ENCODE data around the gene TWNK. TPM values are rescaled to one million over a fixed set of nuclear protein-coding genes. Genes with fewer than 3 reads are reported as not detected.
A peak's percentile ranks its signal among the peaks of the same experiment; 100 is the strongest.

Gene TWNK
- total and polyA plus RNA-seq, 9 of the 15 experiments (the other 6 are each of a cell fraction or from before 2014, with no cell fraction given) = 11.6 to 34.7 (median 17.4) TPM

DNA sequence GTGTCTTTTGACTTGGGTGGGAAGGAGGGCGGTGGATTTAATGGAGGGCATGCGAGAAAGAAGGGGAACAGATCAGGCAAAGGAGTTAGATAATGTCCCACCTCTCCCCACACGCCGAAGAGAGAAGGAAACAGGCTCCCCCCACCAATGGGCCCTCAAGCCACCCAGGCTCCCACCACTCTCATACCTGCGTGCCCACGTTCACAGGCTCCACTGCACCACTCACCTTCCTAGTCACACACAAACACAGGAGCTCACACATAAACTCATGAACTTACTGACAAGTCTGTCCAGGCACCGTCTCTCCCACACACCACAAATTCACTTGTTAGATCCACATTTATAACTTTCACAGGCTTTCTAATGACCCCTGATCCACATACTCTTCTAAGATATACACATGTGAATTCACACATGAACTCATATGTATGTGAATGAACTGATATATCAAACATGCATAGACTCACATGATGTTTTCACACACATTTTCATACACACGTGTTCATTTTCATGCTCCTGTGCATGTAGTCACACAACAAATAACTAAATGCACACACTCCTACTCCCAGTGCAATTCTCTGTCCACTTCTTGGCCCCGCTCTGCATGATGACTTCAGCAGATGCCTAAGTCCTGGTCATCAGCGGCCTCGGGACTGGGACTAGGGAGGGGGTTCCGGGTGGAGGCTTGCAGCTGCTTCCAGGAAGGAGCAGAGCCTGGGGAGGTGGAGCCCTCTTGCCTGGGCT lies 13.7 kb downstream of the TWNK start (continued):
- TF ChIP-seq, protein P1, sequence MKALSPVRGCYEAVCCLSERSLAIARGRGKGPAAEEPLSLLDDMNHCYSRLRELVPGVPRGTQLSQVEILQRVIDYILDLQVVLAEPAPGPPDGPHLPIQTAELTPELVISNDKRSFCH (CRISPR knock-in tag; IDR thresholded peaks at IDR 0.05) = no peak
- TF ChIP-seq, protein P1 (tag; IDR thresholded peaks at IDR 0.05) = no peak

DNA sequence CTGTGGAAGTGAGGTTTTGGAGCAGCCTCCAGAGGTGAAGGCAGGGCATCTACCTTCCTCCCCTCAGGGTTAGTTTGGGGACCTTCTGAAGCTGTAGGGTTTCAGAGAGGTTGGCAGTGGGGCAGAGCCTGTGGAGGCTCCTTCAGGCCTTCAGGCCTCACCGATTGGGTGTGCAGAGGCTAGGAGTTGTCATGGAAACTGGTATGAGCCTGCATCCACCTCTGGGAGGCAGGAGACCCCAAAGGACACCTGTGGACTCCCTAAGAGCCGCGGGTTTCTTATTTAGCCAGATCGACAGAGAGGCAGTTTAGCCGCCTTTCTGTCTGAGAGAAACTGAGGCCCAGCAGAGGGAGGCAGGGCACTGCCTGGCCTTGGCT lies 14.3 kb downstream of the TWNK start:
- Histone ChIP-seq H2AFZ (ENCODE audit: low read depth, low read length) (no peak overlapping the region), H3K36me3 (ENCODE audit: control insufficient read depth, insufficient read depth, low read length) (peaks cover 41% of the 10 kb centered on the region; the same call in 2 of the 3 replicates), H3K9ac (ENCODE audit: insufficient read depth in 1 of 2, low read depth in 2 of 2, low read length in 2 of 2) (peak overlapping the region; percentile 84 to 90), H3K4me2 (ENCODE audit: insufficient read depth, low read length) (peak overlapping the region; percentile 100), H4K20me1 (replicated peaks; ENCODE audit: control insufficient read depth, insufficient read depth, low read length) (no peaks in the 10 kb centered on the region), H3K9me1 (ENCODE audit: control insufficient read depth, insufficient read depth, low read length) (no peaks in the 10 kb centered on the region), H3K27me3 (ENCODE audit: control insufficient read depth in 2 of 2, insufficient read depth in 2 of 2, low read length in 2 of 2) (no peaks in the 10 kb centered on the region), H3K4me3 (no peak overlapping the region), H3K79me2 (ENCODE audit: control insufficient read depth, insufficient read depth, low read length) (peaks cover 62% of the 10 kb centered on the region), H3K9me3 (replicated peaks; ENCODE audit: control insufficient read depth, insufficient read depth, low read depth, low read length) (no peaks in the 10 kb centered on the region), H3K27ac (ENCODE audit: extremely low read depth, low read depth, low read length) (peak overlapping the region; percentile 88; the same call in 2 of the 3 replicates), H3K4me1 (replicated peaks in 1 of 2; ENCODE audit: control insufficient read depth in 2 of 2, insufficient read depth in 2 of 2, low read length in 2 of 2) (peaks cover 15 to 69% of the 10 kb centered on the region in 2 experiments; a peak in 4 of 5 replicates)
- BruUV-seq (replicated peaks) = no TSS peak
- ChIA-PET POLR2A (interaction anchor here (1.0 kb wide), 1 partner anchor 10 kb away, joined by 3 read pairs; no protein-coding TSS in a partner anchor), CTCF (ENCODE audit: low intra/inter-chr PET ratio) (no interaction called here)
- TF ChIP-seq ZNF140 (CRISPR knock-in tag; IDR thresholded peaks at IDR 0.05) = no peak
- peak; percentile 74; the same call in 1 of the 2 replicates for TF ChIP-seq RFX1 (IDR thresholded peaks at IDR 0.05)
- ATAC-seq = no peak
- DNase-seq (ENCODE audit: extremely low read depth in 1 of 4, low spot score in 3 of 4) = no peak
- in situ Hi-C loops (cut with MboI) (no loop called here), intact Hi-C loops (cut with micrococcal nuclease) (no loop called here)
- WGBS (ENCODE audit: insufficient coverage, low coverage, missing lambda C conversion rate) = 77% methylated on average over 3 of the region's 5 CpGs
- FAIRE-seq = no peak

Data from K562 (cell line).